Stomach (tissue), 9 donors: ENCODE measurements around the gene PKP1. TPM values are rescaled to one million over a fixed set of nuclear protein-coding genes. Genes with fewer than 3 reads are reported as not detected.

Experiments used
- DNase-seq, 2 donors: peaks; one replicate each; pipeline versions ENCODE4 v3.0.0 to v3.0.0-alpha.2; 2013 to 2019
- H3K27ac ChIP-seq, 5 donors: fragments of 200-600 bp in 4 of 5; sonication (generic) in 4 of 5; one replicate each; pipeline ENCODE4 v1.5.1; 2013 to 2019; ENCODE audit warnings: mild to moderate bottlenecking in 1 of 5, moderate library complexity in 1 of 5
- H3K27me3 ChIP-seq, 3 donors: fragments of 200-600 bp; sonication (generic); one replicate each; pipeline ENCODE4 v1.5.1; 2017 to 2019; ENCODE audit warnings: mixed run types in 1 of 3
- H3K36me3 ChIP-seq, 4 donors: fragments of 200-600 bp; sonication (generic); 1 replicate in 3 of 4; 2 replicates in 1 of 4; pipeline ENCODE4 v1.5.1; 2016 to 2019
- H3K4me1 ChIP-seq, 4 donors: fragments of 200-600 bp; sonication (generic); one replicate each; pipeline ENCODE4 v1.5.1; 2016 to 2019
- H3K4me3 ChIP-seq, 4 donors: fragments of 200-600 bp; sonication (generic) in 3 of 4; one replicate each; pipeline ENCODE4 v1.5.1; 2016 to 2019; ENCODE audit warnings: mild to moderate bottlenecking in 1 of 4
- H3K9me3 ChIP-seq, 4 donors: fragments of 200-600 bp; sonication (generic); one replicate each; pipeline ENCODE4 v1.5.1; 2016 to 2019
- CTCF ChIP-seq, 7 experiments: fragments of 450-650 bp in 4 of 7; fragments of 200-600 bp in 3 of 7; sonication (generic) in 3 of 7; IDR thresholded peaks; one replicate each; pipeline ENCODE4 v1.5.1; 2016 to 2019; ENCODE audit warnings: antibody characterized with exemption in 7 of 7, control low read depth in 2 of 7, mild to moderate bottlenecking in 1 of 7
- EP300 ChIP-seq: sonication (generic); formaldehyde crosslinking; IDR thresholded peaks from one replicate; pipeline ENCODE4 v1.6.1; 2017; ENCODE audit warnings: antibody characterized with exemption
- POLR2A ChIP-seq, 4 donors: fragments of 450-650 bp; IDR thresholded peaks; one replicate each; pipeline ENCODE4 v1.6.1; 2016; ENCODE audit warnings: antibody characterized with exemption in 4 of 4, control low read depth in 2 of 4, mild to moderate bottlenecking in 1 of 4, moderate library complexity in 1 of 4
- POLR2AphosphoS5 ChIP-seq, 3 donors: sonication (generic); formaldehyde crosslinking; IDR thresholded peaks; one replicate each; pipeline ENCODE4 v1.6.1; 2016; ENCODE audit warnings: antibody characterized with exemption in 3 of 3
- WGBS, 5 donors: extraction: QIAGEN DNeasy Blood & Tissue Kit in 3 of 5; methylation state at CpG; one replicate each; pipeline versions ENCODE4 v1.1.5 to v1.1.7; 2013 to 2018; 5-methylcytosine and 5-hydroxymethylcytosine counted together
- intact Hi-C: fragments of 100-400 bp; cut with DNase I; formaldehyde crosslinking; loops from one replicate; pipeline ENCODE4 v1.15.1; 2023; ENCODE audit warnings: low total_unique reads
- polyA plus RNA-seq, 3 donors: library from polyadenylated mRNA; stranded (reverse); fragments of 200-250 nt; gene quantifications; one replicate each; pipeline ENCODE4 v1.2.3, GENCODE V29; 2013
- total RNA-seq, 5 donors: library from RNA; depleted of rRNA; stranded (reverse); fragments of >200 nt; gene quantifications; one replicate each; pipeline versions ENCODE4 v1.1.0 to v1.2.3, GENCODE V29; 2014 to 2016
- donor health status: healthy with polysubstance abuse.
- donor health status: Bipolar disorder and iron deficiency.
- donor health status: healthy.

The PKP1 gene
- total and polyA plus RNA-seq, 8 donors = under 0.01 to 42.2 (median 0.40) TPM; not detected in 2

GRCh38 chr1:201329801-201330200 lies 46.5 kb downstream of the PKP1 start:
- Histone ChIP-seq H3K27ac (no peak overlapping the region), H3K9me3 (no peaks in the 10 kb centered on the region), H3K27me3 (peaks cover 0 to 7% (median 0%) of the 10 kb centered on the region in 3 donors), H3K4me1 (peaks cover 0 to 8% (median 0%) of the 10 kb centered on the region in 4 donors), H3K36me3 (no peaks in the 10 kb centered on the region), H3K4me3 (no peak overlapping the region)
- TF ChIP-seq EP300 (no peak), CTCF (IDR thresholded peaks at IDR 0.05) (no peak), POLR2AphosphoS5 (IDR thresholded peaks at IDR 0.05) (no peak), POLR2A (IDR thresholded peaks at IDR 0.05) (no peak)
- intact Hi-C loops = no loop called here
- 57 to 74% (median 71%) methylated on average over 4 of the region's 4 CpGs for WGBS, 5 donors
- DNase-seq = no peak

GRCh38 chr1:201330541-201330940 lies 47.2 kb downstream of the PKP1 start:
- 84 to 98% (median 96%) methylated on average over 2 of the region's 2 CpGs for WGBS, 5 donors
- Histone ChIP-seq H3K9me3 (no peaks in the 10 kb centered on the region), H3K27me3 (peaks cover 0 to 7% (median 0%) of the 10 kb centered on the region in 3 donors), H3K27ac (no peak overlapping the region), H3K36me3 (no peaks in the 10 kb centered on the region), H3K4me3 (no peak overlapping the region), H3K4me1 (peaks cover 0 to 8% (median 0%) of the 10 kb centered on the region in 4 donors)
- no peak for TF ChIP-seq POLR2A (IDR thresholded peaks at IDR 0.05)
- TF ChIP-seq EP300 = no peak
- no peak for TF ChIP-seq POLR2AphosphoS5 (IDR thresholded peaks at IDR 0.05)
- no peak for TF ChIP-seq CTCF (IDR thresholded peaks at IDR 0.05)
- intact Hi-C loops = no loop called here
- no peak for DNase-seq

GRCh38 chr1:201331166-201331565 lies 47.9 kb downstream of the PKP1 start:
- WGBS, 5 donors = 76 to 89% (median 87%) methylated on average over 7 of the region's 7 CpGs
- TF ChIP-seq POLR2AphosphoS5 (IDR thresholded peaks at IDR 0.05) (no peak), CTCF (IDR thresholded peaks at IDR 0.05) (no peak), EP300 (no peak), POLR2A (IDR thresholded peaks at IDR 0.05) (no peak)
- H3K4me1 ChIP-seq = peaks cover 0 to 8% (median 0%) of the 10 kb centered on the region in 4 donors
- H3K4me3 ChIP-seq = no peak overlapping the region
- no peak for DNase-seq
- no peak overlapping the region for H3K27ac ChIP-seq
- no peaks in the 10 kb centered on the region for H3K9me3 ChIP-seq
- H3K27me3 ChIP-seq = peaks cover 0 to 7% (median 0%) of the 10 kb centered on the region in 3 donors
- intact Hi-C loops = no loop called here
- H3K36me3 ChIP-seq = no peaks in the 10 kb centered on the region

GRCh38 chr1:201332021-201332420 lies 48.7 kb downstream of the PKP1 start:
- Histone ChIP-seq H3K27me3 (peaks cover 0 to 7% (median 0%) of the 10 kb centered on the region in 3 donors), H3K4me1 (peaks cover 0 to 8% (median 0%) of the 10 kb centered on the region in 4 donors), H3K4me3 (no peak overlapping the region), H3K27ac (no peak overlapping the region), H3K36me3 (no peaks in the 10 kb centered on the region), H3K9me3 (no peaks in the 10 kb centered on the region)
- intact Hi-C loops = no loop called here
- DNase-seq = no peak
- TF ChIP-seq CTCF (IDR thresholded peaks at IDR 0.05) = no peak
- no peak for TF ChIP-seq POLR2A (IDR thresholded peaks at IDR 0.05)
- TF ChIP-seq POLR2AphosphoS5 (IDR thresholded peaks at IDR 0.05) = no peak
- no peak for TF ChIP-seq EP300
- 85 to 92% (median 92%) methylated on average over 3 to 8 of the region's 8 CpGs for WGBS, 5 donors
